ENCODE measurements around the gene EYS.

The EYS gene

GRCh38 chr6:65671922-65672321 is 35.1 kb downstream of the EYS start:
- no peak overlapping the region for H3K4me3 ChIP-seq (ENCODE audit: low read depth, low read length)
- no peak for TF ChIP-seq CTCF (IDR thresholded peaks at IDR 0.05; ENCODE audit: control insufficient read depth, extremely low read depth, insufficient read depth)
- DNase-seq (ENCODE audit: low read depth), result no peak

- DNase-seq (ENCODE audit: low read depth), result no peak
- TF ChIP-seq CTCF (IDR thresholded peaks at IDR 0.05; ENCODE audit: control insufficient read depth, extremely low read depth, insufficient read depth), result no peak
- no peak overlapping the region for H3K4me3 ChIP-seq (ENCODE audit: low read depth, low read length)
These were observed 38.9 kb downstream of the EYS start for GRCh38 chr6:65667916-65668656.

- TF ChIP-seq CTCF (IDR thresholded peaks at IDR 0.05; ENCODE audit: control insufficient read depth, extremely low read depth, insufficient read depth), result no peak
- no peak for DNase-seq (ENCODE audit: low read depth)
- H3K4me3 ChIP-seq (ENCODE audit: low read depth, low read length), result no peak overlapping the region
These were observed 56.9 kb downstream of the EYS start for GRCh38 chr6:65650086-65650485.

- DNase-seq (ENCODE audit: low read depth), result no peak
- no peak for TF ChIP-seq CTCF (IDR thresholded peaks at IDR 0.05; ENCODE audit: control insufficient read depth, extremely low read depth, insufficient read depth)
- H3K4me3 ChIP-seq (ENCODE audit: low read depth, low read length), result no peak overlapping the region
These were observed 57.6 kb downstream of the EYS start for GRCh38 chr6:65649392-65649791.

GRCh38 chr6:65646544-65646943 is 60.5 kb downstream of the EYS start:
- H3K4me3 ChIP-seq (ENCODE audit: low read depth, low read length), result no peak overlapping the region
- no peak for DNase-seq (ENCODE audit: low read depth)
- TF ChIP-seq CTCF (IDR thresholded peaks at IDR 0.05; ENCODE audit: control insufficient read depth, extremely low read depth, insufficient read depth), result no peak

GRCh38 chr6:65642776-65643175 is 64.2 kb downstream of the EYS start:
- no peak for TF ChIP-seq CTCF (IDR thresholded peaks at IDR 0.05; ENCODE audit: control insufficient read depth, extremely low read depth, insufficient read depth)
- no peak for DNase-seq (ENCODE audit: low read depth)
- no peak overlapping the region for H3K4me3 ChIP-seq (ENCODE audit: low read depth, low read length)

Data from LNCaP clone FGC (cell line).